Nephron (organoid): Measurements from ENCODE around the gene TIFAB.

Source experiments
- H3K27ac Mint-ChIP-seq, 3 experiments: 2 replicates each; pipeline ENCODE4 v1.8.0; 2020; ENCODE audit warnings: mixed read lengths in 3 of 3, mild to moderate bottlenecking in 2 of 3, moderate library complexity in 1 of 3
- H3K27me3 Mint-ChIP-seq: 2 replicates; pipeline ENCODE4 v1.8.0; 2021; ENCODE audit warnings: low read depth, mild to moderate bottlenecking, moderate library complexity, mixed read lengths
- H3K36me3 Mint-ChIP-seq: 2 replicates; pipeline ENCODE4 v1.8.0; 2020; ENCODE audit warnings: low read depth, mixed read lengths
- H3K4me1 Mint-ChIP-seq: 2 replicates; pipeline ENCODE4 v1.8.0; 2020; ENCODE audit warnings: mixed read lengths
- H3K4me3 Mint-ChIP-seq, 3 experiments: 2 replicates each; pipeline ENCODE4 v1.8.0; 2020; ENCODE audit warnings: mild to moderate bottlenecking in 3 of 3, mixed read lengths in 3 of 3, moderate library complexity in 2 of 3
- H3K9me3 Mint-ChIP-seq: 2 replicates; pipeline ENCODE4 v1.8.0; 2020; ENCODE audit warnings: mixed read lengths
- TF ChIP-seq, protein P1 (sequence below), 3 experiments: fragments of 200-600 bp; sonication (generic); IDR thresholded peaks; one replicate each; pipeline ENCODE4 v1.5.0; 2021; ENCODE audit warnings: antibody characterized with exemption in 3 of 3; ENCODE audit not compliant: unreplicated experiment in 3 of 3

The TIFAB gene

DNA sequence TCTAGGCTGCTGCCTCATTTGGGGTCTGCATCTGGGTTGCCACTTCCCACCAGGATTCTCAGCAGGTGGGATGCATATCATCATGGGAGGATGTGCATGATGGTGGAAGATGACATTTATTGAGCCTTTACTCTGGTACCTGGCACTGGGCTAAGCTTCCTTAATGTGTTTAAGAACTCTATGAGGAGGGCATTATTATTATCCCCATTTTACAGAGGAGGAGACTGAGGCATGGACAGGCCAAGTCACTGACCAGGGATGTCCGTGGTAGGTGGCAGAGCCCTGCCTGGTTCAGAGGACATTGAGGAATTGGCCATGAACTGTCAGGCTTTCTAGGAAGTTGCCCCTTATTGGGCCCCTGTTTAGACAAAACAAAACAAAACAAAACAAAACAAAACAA lies 31.1 kb upstream of the TIFAB start:
- Mint-ChIP-seq H3K36me3 (no peaks in the 10 kb centered on the region), H3K27ac (no peak overlapping the region), H3K27me3 (peaks cover 63% of the 10 kb centered on the region), H3K9me3 (no peaks in the 10 kb centered on the region), H3K4me1 (peaks cover 8% of the 10 kb centered on the region), H3K4me3 (no peak overlapping the region)
- TF ChIP-seq, protein P1, sequence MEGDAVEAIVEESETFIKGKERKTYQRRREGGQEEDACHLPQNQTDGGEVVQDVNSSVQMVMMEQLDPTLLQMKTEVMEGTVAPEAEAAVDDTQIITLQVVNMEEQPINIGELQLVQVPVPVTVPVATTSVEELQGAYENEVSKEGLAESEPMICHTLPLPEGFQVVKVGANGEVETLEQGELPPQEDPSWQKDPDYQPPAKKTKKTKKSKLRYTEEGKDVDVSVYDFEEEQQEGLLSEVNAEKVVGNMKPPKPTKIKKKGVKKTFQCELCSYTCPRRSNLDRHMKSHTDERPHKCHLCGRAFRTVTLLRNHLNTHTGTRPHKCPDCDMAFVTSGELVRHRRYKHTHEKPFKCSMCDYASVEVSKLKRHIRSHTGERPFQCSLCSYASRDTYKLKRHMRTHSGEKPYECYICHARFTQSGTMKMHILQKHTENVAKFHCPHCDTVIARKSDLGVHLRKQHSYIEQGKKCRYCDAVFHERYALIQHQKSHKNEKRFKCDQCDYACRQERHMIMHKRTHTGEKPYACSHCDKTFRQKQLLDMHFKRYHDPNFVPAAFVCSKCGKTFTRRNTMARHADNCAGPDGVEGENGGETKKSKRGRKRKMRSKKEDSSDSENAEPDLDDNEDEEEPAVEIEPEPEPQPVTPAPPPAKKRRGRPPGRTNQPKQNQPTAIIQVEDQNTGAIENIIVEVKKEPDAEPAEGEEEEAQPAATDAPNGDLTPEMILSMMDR (IDR thresholded peaks at IDR 0.05; ENCODE audit: unreplicated experiment in 3 of 3), result no peak

DNA sequence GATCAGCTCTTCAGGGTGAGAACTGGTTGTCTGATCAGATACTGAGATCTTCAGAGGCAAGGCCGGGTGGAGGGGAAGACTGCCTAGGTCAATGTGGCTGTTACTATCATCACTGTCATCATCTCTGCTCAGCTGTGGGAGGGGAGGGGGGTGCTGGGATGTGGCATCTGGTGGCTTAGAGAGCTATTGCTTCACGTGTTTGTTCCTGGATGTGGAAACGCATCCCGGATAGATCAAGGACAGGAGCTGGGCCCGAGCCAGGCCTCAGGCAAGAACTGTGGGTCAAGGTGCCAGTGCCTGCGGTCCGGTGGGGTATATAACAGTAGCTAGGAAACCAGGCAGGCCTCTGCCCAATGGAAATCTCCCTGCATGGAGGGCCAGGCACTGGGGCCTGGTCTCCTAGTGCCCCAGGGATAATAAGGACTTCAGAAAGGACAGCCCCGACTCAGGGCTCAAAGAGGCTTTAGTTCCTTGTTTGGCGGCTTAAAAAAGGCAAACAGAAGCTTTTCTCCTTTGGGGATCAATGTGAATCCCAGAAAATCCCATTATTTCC lies 30.3 kb upstream of the TIFAB start:
- H3K4me1 Mint-ChIP-seq, result peaks cover under 1% of the 10 kb centered on the region
- H3K27ac Mint-ChIP-seq, result no peak overlapping the region
- peaks cover 58% of the 10 kb centered on the region for H3K27me3 Mint-ChIP-seq
- TF ChIP-seq, protein P1 (IDR thresholded peaks at IDR 0.05; ENCODE audit: unreplicated experiment in 3 of 3), result no peak
- H3K4me3 Mint-ChIP-seq, result no peak overlapping the region
- no peaks in the 10 kb centered on the region for H3K36me3 Mint-ChIP-seq
- H3K9me3 Mint-ChIP-seq, result no peaks in the 10 kb centered on the region

DNA sequence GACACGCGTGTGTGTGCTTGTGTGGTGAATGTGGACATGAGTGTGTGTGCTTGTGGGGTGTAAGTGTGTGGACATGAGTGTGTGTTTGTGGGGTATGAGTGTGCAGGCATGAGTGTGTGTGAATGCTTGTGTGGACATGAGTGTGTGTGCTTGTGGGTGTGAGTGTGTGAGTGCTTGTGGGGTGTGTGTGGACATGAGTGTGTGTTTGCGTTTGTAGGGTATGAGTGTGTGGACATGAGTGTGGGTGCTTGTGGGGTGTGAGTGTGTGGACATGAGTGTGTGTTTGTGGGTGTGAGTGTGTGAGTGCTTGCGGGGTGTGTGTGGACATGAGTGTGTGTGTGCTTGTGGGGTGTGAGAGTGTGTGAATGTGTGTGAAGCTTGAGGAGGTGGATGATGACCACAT lies 29.8 kb upstream of the TIFAB start:
- Mint-ChIP-seq H3K9me3 (no peaks in the 10 kb centered on the region), H3K27me3 (peaks cover 55% of the 10 kb centered on the region), H3K4me1 (peaks cover 3% of the 10 kb centered on the region), H3K4me3 (no peak overlapping the region), H3K36me3 (no peaks in the 10 kb centered on the region), H3K27ac (no peak overlapping the region)
- TF ChIP-seq, protein P1 (IDR thresholded peaks at IDR 0.05; ENCODE audit: unreplicated experiment in 3 of 3), result no peak

DNA sequence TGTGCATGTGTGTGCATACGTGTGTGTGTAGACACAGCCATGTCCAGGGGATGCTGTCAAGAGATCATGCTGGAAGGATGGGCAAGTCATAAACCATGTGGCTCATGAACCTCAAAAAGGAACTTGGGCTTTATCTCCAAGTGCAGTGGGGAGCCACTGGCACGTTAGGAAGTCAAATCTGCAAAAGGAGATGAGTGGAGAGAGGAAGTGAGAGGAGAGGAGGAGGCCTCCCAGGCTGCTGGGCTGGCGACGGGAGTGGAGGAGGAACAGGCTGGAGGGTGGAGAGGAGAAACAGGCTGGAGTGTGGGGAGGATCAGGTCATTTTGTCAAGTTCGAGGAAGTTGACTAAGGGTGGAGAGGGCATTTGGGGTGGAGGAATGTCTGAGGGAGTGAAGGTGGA lies 29.2 kb upstream of the TIFAB start:
- TF ChIP-seq, protein P1 (IDR thresholded peaks at IDR 0.05; ENCODE audit: unreplicated experiment in 3 of 3), result no peak
- Mint-ChIP-seq H3K4me3 (no peak overlapping the region), H3K9me3 (no peaks in the 10 kb centered on the region), H3K27ac (no peak overlapping the region), H3K27me3 (peaks cover 55% of the 10 kb centered on the region), H3K36me3 (no peaks in the 10 kb centered on the region), H3K4me1 (peaks cover 8% of the 10 kb centered on the region)

DNA sequence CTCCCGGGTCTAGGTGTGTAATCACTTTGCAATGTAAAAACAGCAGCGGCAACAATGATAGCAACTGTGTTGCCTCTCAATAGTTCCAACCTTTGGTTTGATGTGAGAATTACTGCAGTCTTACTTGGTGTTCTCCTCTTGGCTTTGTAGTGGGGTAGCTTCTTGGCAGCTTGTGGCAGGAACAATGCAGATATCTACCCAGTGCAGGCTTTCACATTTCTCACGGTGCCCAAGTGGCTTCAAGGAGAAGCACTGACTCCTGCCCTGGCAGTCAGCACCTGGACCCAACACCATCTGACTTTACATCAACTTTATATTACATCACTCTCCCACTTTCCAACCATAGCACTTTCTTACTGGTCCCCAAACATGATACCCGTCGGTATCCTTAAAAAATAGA lies 28.4 kb upstream of the TIFAB start:
- H3K27ac Mint-ChIP-seq, result no peak overlapping the region
- TF ChIP-seq, protein P1 (IDR thresholded peaks at IDR 0.05; ENCODE audit: unreplicated experiment in 3 of 3), result no peak
- peaks cover 51% of the 10 kb centered on the region for H3K27me3 Mint-ChIP-seq
- no peaks in the 10 kb centered on the region for H3K9me3 Mint-ChIP-seq
- H3K4me3 Mint-ChIP-seq, result no peak overlapping the region
- no peaks in the 10 kb centered on the region for H3K36me3 Mint-ChIP-seq
- peaks cover 8% of the 10 kb centered on the region for H3K4me1 Mint-ChIP-seq

DNA sequence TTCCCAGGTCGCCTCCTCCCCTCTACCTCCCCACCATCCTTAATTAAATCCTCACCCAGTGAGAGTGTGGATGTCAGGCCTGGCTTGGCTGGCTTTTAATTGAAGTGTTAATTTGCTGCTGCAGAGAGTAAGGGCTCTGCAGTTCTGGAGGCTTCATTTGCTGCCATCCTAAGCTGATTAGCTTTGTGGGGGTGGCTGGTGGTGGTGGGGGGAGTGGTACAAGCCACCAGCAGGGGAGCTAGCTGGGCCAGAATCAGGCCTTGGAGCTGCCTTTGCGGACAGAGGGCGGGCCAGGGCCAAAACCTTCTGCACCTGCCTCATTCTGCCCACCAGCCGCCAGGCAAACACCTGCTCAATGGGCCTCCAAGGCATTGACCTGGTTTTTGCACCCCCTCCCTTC lies 26.8 kb upstream of the TIFAB start:
- Mint-ChIP-seq H3K4me1 (peaks cover 8% of the 10 kb centered on the region), H3K4me3 (no peak overlapping the region), H3K27ac (no peak overlapping the region), H3K9me3 (no peaks in the 10 kb centered on the region), H3K27me3 (peaks cover 45% of the 10 kb centered on the region), H3K36me3 (no peaks in the 10 kb centered on the region)
- TF ChIP-seq, protein P1 (IDR thresholded peaks at IDR 0.05; ENCODE audit: unreplicated experiment in 3 of 3), result no peak
